MCF 10A (cell line): ENCODE data around the gene ENPEP. TPM values are rescaled to one million over a fixed set of nuclear protein-coding genes. Genes with fewer than 3 reads are reported as not detected.

Source experiments
- BruUV-seq: library from RNA; stranded (reverse); fragments of 400-500 nt; replicated peaks from 2 replicates; lab custom pipeline; 2021; lab: Mats Ljungman, UMichigan
- CTCF ChIA-PET: fragments of 300-600 bp; sonication (Branson Sonifier 250); formaldehyde crosslinking; extraction: SDS; loops from one replicate; lab custom pipeline; 2021; ENCODE audit warnings: antibody characterized with exemption, inconsistent platforms; lab: Yijun Ruan, JAX
- POLR2A ChIA-PET: fragments of 300-600, 350-650 bp; sonication (Branson Sonifier 250); formaldehyde crosslinking; extraction: SDS; loops from one replicate; lab custom pipeline; 2020; ENCODE audit warnings: antibody characterized with exemption, inconsistent platforms; lab: Yijun Ruan, JAX
- DNase-seq: peaks from one replicate; pipeline ENCODE4 v3.0.0-alpha.2; 2018; ENCODE audit not compliant: unreplicated experiment
- H3K27ac Mint-ChIP-seq: one replicate; pipeline ENCODE4 v1.8.0; 2022; ENCODE audit warnings: mild to moderate bottlenecking, low read depth, mixed read lengths; ENCODE audit not compliant: unreplicated experiment
- H3K27me3 Mint-ChIP-seq: one replicate; pipeline ENCODE4 v1.8.0; 2022; ENCODE audit warnings: mixed read lengths; ENCODE audit not compliant: insufficient read depth, unreplicated experiment
- H3K36me3 Mint-ChIP-seq: one replicate; pipeline ENCODE4 v1.8.0; 2022; ENCODE audit warnings: mild to moderate bottlenecking, moderate library complexity, mixed read lengths; ENCODE audit not compliant: insufficient read depth, unreplicated experiment
- H3K4me1 Mint-ChIP-seq: one replicate; pipeline ENCODE4 v1.8.0; 2022; ENCODE audit warnings: mixed read lengths; ENCODE audit not compliant: insufficient read depth, unreplicated experiment
- H3K4me3 Mint-ChIP-seq: one replicate; pipeline ENCODE4 v1.8.0; 2022; ENCODE audit warnings: mild to moderate bottlenecking, moderate library complexity, mixed read lengths; ENCODE audit not compliant: unreplicated experiment
- H3K9me3 Mint-ChIP-seq: one replicate; pipeline ENCODE4 v1.8.0; 2022; ENCODE audit warnings: mixed read lengths; ENCODE audit not compliant: unreplicated experiment
- CTCF ChIP-seq: fragments of 200-600 bp; IDR thresholded peaks from one replicate; pipeline ENCODE4 v1.8.0; 2022; ENCODE audit warnings: antibody characterized with exemption, mild to moderate bottlenecking; ENCODE audit not compliant: unreplicated experiment
- intact Hi-C: fragments of 100-400 bp; cut with micrococcal nuclease; formaldehyde crosslinking; loops from 2 replicates; pipeline ENCODE4 v1.14.1; 2022
- total RNA-seq: library from RNA; stranded (reverse); gene quantifications from 2 replicates; pipeline ENCODE4 v1.2.3, GENCODE V29; 2022

ENPEP gene
- total RNA-seq, 1 experiment from 2014 or later: not detected

- POLR2A ChIA-PET: no interaction called here
- CTCF ChIA-PET: interaction anchor here (0.7 to 1.0 kb wide), 2 partner anchors 68 to 700 kb away, joined by 3 read pairs; no protein-coding TSS in a partner anchor
Observed at GRCh38 chr4:110442788-110443187, 33.2 kb upstream of the ENPEP start.

GRCh38 chr4:110449947-110450346 lies 26.0 kb upstream of the ENPEP start:
- Mint-ChIP-seq H3K27me3 (peaks cover 7% of the 10 kb centered on the region), H3K27ac (no peak overlapping the region), H3K4me1 (no peaks in the 10 kb centered on the region), H3K4me3 (no peak overlapping the region), H3K9me3 (no peaks in the 10 kb centered on the region), H3K36me3 (no peaks in the 10 kb centered on the region)
- POLR2A ChIA-PET: no interaction called here
- intact Hi-C loops: no loop called here
- no TSS peak for BruUV-seq
- no peak for TF ChIP-seq CTCF
- no peak for DNase-seq
- CTCF ChIA-PET: no interaction called here

More at GRCh38 chr4:110442788-110443187, 33.2 kb upstream of the ENPEP start:
- DNase-seq: no peak
- Mint-ChIP-seq H3K9me3 (no peaks in the 10 kb centered on the region), H3K27me3 (peaks cover 12% of the 10 kb centered on the region), H3K4me1 (no peaks in the 10 kb centered on the region), H3K36me3 (no peaks in the 10 kb centered on the region), H3K27ac (no peak overlapping the region), H3K4me3 (no peak overlapping the region)
- intact Hi-C loops: no loop called here
- TF ChIP-seq CTCF: no peak
- no TSS peak for BruUV-seq

GRCh38 chr4:110452546-110452945 lies 23.4 kb upstream of the ENPEP start:
- DNase-seq: no peak
- peaks cover 10% of the 10 kb centered on the region for H3K27me3 Mint-ChIP-seq
- intact Hi-C loops: no loop called here
- H3K4me1 Mint-ChIP-seq: no peaks in the 10 kb centered on the region
- H3K9me3 Mint-ChIP-seq: no peaks in the 10 kb centered on the region
- no peaks in the 10 kb centered on the region for H3K36me3 Mint-ChIP-seq
- BruUV-seq: no TSS peak
- no peak overlapping the region for H3K27ac Mint-ChIP-seq
- POLR2A ChIA-PET: no interaction called here
- CTCF ChIA-PET: no interaction called here
- no peak for TF ChIP-seq CTCF
- H3K4me3 Mint-ChIP-seq: no peak overlapping the region

- Mint-ChIP-seq H3K4me1 (no peaks in the 10 kb centered on the region), H3K9me3 (no peaks in the 10 kb centered on the region), H3K27ac (no peak overlapping the region), H3K4me3 (no peak overlapping the region), H3K36me3 (no peaks in the 10 kb centered on the region), H3K27me3 (peaks cover 10% of the 10 kb centered on the region)
- ChIA-PET POLR2A (no interaction called here), CTCF (no interaction called here)
- no peak for DNase-seq
- intact Hi-C loops: no loop called here
- BruUV-seq: no TSS peak
- TF ChIP-seq CTCF: no peak
Observed at GRCh38 chr4:110454441-110454840, 21.5 kb upstream of the ENPEP start.
